Measurements from ENCODE around the gene HOXC5. TPM values are rescaled to one million over a fixed set of nuclear protein-coding genes. Genes with fewer than 3 reads are reported as not detected.
A peak's percentile ranks its signal among the peaks of the same experiment; 100 is the strongest.

The HOXC5 gene
- polyA plus RNA-seq, 10 donors, result 0.63 to 2.7 (median 1.8) TPM

GRCh38 chr12:54005853-54006558 lies 26.8 kb upstream of the HOXC5 start:
- DNase-seq, result peak; percentile 86 to 96 (median 90)

GRCh38 chr12:54006559-54007220 lies 26.2 kb upstream of the HOXC5 start:
- DNase-seq, result no peak

- no peak for DNase-seq
Observed at GRCh38 chr12:54007538-54008259, 25.2 kb upstream of the HOXC5 start.

GRCh38 chr12:54008260-54008552 lies 24.6 kb upstream of the HOXC5 start:
- DNase-seq, result no peak

GRCh38 chr12:54009171-54010052 lies 23.4 kb upstream of the HOXC5 start:
- DNase-seq, result peak in 1 of 3 donors; percentile 69

GRCh38 chr12:54010053-54010971 lies 22.5 kb upstream of the HOXC5 start:
- DNase-seq, result no peak

GRCh38 chr12:54010972-54011664 lies 21.7 kb upstream of the HOXC5 start:
- DNase-seq, result no peak

GRCh38 chr12:54011665-54012532 lies 21.0 kb upstream of the HOXC5 start:
- DNase-seq, result no peak

GRCh38 chr12:54012631-54013409 lies 20.0 kb upstream of the HOXC5 start:
- no peak for DNase-seq

GRCh38 chr12:54014377-54015017 lies 18.4 kb upstream of the HOXC5 start:
- DNase-seq, result no peak

- no peak for DNase-seq
Observed at GRCh38 chr12:54015018-54015931, 17.6 kb upstream of the HOXC5 start.

GRCh38 chr12:54016051-54016450 lies 16.8 kb upstream of the HOXC5 start:
- no peak for DNase-seq

GRCh38 chr12:54016478-54016964 lies 16.3 kb upstream of the HOXC5 start:
- peak in 2 of 3 donors; percentile 90 to 91 for DNase-seq

- peak in 1 of 3 donors; percentile 82 for DNase-seq
Observed at GRCh38 chr12:54017027-54017788, 15.6 kb upstream of the HOXC5 start.

- peak; percentile 88 to 97 (median 97) for DNase-seq
Observed at GRCh38 chr12:54017878-54018467, 14.9 kb upstream of the HOXC5 start.

All from muscle of back (tissue), 11 donors.